HG03039 (cell line): Measurements from ENCODE around the gene HAVCR2.

Experiments used
- ATAC-seq: cut with Tn5 transposase; IDR thresholded peaks from one replicate; pipeline ENCODE4 v1.9.1; 2021; ENCODE audit warnings: mild to moderate bottlenecking, moderate library complexity; ENCODE audit not compliant: unreplicated experiment

The HAVCR2 gene

GRCh38 chr5:157108976-157109375 lies at the start of gene HAVCR2:
Gene HAVCR2 (minus strand): TSS chr5:157109044. CDS start chr5:157108983, 61 bp downstream.
- peak; percentile 77 for ATAC-seq

GRCh38 chr5:157157293-157157891 lies 48.5 kb upstream of the HAVCR2 start:
- no peak for ATAC-seq

GRCh38 chr5:157155297-157155696 lies 46.5 kb upstream of the HAVCR2 start:
- ATAC-seq: no peak

- no peak for ATAC-seq
Measured at GRCh38 chr5:157150995-157151394, 42.2 kb upstream of the HAVCR2 start.

GRCh38 chr5:157148734-157149615 lies 40.1 kb upstream of the HAVCR2 start:
- ATAC-seq: no peak

- ATAC-seq: peak; percentile 31
Measured at GRCh38 chr5:157143127-157143971, 34.5 kb upstream of the HAVCR2 start.

- peak; percentile 100 for ATAC-seq
Measured at GRCh38 chr5:157142317-157143126, 33.7 kb upstream of the HAVCR2 start, which contains the start of gene MED7. Gene MED7 (minus strand): TSS chr5:157142865. CDS start chr5:157139431, 3,434 bp downstream.

GRCh38 chr5:157137691-157138090 lies 28.8 kb upstream of the HAVCR2 start:
- ATAC-seq: no peak

GRCh38 chr5:157132281-157132612 lies 23.4 kb upstream of the HAVCR2 start:
- ATAC-seq: no peak

- ATAC-seq: no peak
Measured at GRCh38 chr5:157130925-157131324, 22.1 kb upstream of the HAVCR2 start.

GRCh38 chr5:157121709-157122108 lies 12.9 kb upstream of the HAVCR2 start:
- no peak for ATAC-seq

GRCh38 chr5:157120102-157120501 lies 11.3 kb upstream of the HAVCR2 start:
- no peak for ATAC-seq

- ATAC-seq: peak; percentile 44
Measured at GRCh38 chr5:157116483-157116954, 7.7 kb upstream of the HAVCR2 start.

- no peak for ATAC-seq
Measured at GRCh38 chr5:157115502-157115901, 6.7 kb upstream of the HAVCR2 start.

- peak; percentile 48 for ATAC-seq
Measured at GRCh38 chr5:157115012-157115411, 6.2 kb upstream of the HAVCR2 start.

- ATAC-seq: no peak
Measured at GRCh38 chr5:157113002-157113401, 4.2 kb upstream of the HAVCR2 start.

- peak; percentile 66 for ATAC-seq
Measured at GRCh38 chr5:157109744-157110143, 900 bp upstream of the HAVCR2 start.

GRCh38 chr5:157107508-157107907 lies 1.3 kb downstream of the HAVCR2 start:
- ATAC-seq: no peak

- ATAC-seq: no peak
Measured at GRCh38 chr5:157106630-157107461, 2.0 kb downstream of the HAVCR2 start.
